HEK293 (cell line): ENCODE measurements around the gene KCTD21.

Experiments
- CTCF ChIP-seq: fragments of 450-650 bp; formaldehyde crosslinking; IDR thresholded peaks from 2 replicates; pipeline ENCODE4 v1.5.1; 2016; ENCODE audit warnings: missing biosample characterization, missing genetic modification characterization
- HOXC10 ChIP-seq: sonication (generic); formaldehyde crosslinking; IDR thresholded peaks from 2 replicates; pipeline ENCODE4 v1.8.1; 2023; ENCODE audit warnings: mild to moderate bottlenecking, missing genetic modification reagents
- PBX3 ChIP-seq: sonication (generic); formaldehyde crosslinking; IDR thresholded peaks from 2 replicates; pipeline ENCODE4 v1.8.1; 2022; ENCODE audit warnings: mild to moderate bottlenecking, moderate library complexity, missing genetic modification reagents
- REST ChIP-seq: fragments of 450-650 bp; formaldehyde crosslinking; IDR thresholded peaks from 2 replicates; pipeline ENCODE4 v1.5.1; 2016; ENCODE audit warnings: missing biosample characterization, missing genetic modification characterization
- ZBTB17 ChIP-seq: fragments of 450-650 bp; formaldehyde crosslinking; IDR thresholded peaks from 2 replicates; pipeline ENCODE4 v1.5.1; 2016; ENCODE audit warnings: missing biosample characterization, missing genetic modification characterization
- ZNF311 ChIP-seq: fragments of 450-650 bp; formaldehyde crosslinking; IDR thresholded peaks from 2 replicates; pipeline ENCODE4 v1.5.1; 2017; ENCODE audit warnings: missing biosample characterization, missing genetic modification characterization, borderline replicate concordance
- ZNF394 ChIP-seq: fragments of 450-650 bp; formaldehyde crosslinking; IDR thresholded peaks from 2 replicates; pipeline ENCODE4 v1.5.1; 2016; ENCODE audit warnings: missing biosample characterization, missing genetic modification characterization, mild to moderate bottlenecking, moderate library complexity, borderline replicate concordance
- ZNF416 ChIP-seq: fragments of 450-650 bp; formaldehyde crosslinking; IDR thresholded peaks from 2 replicates; pipeline ENCODE4 v1.5.1; 2016; ENCODE audit warnings: missing biosample characterization, missing genetic modification characterization
- ZNF530 ChIP-seq: fragments of 450-650 bp; formaldehyde crosslinking; IDR thresholded peaks from 2 replicates; pipeline ENCODE4 v1.5.1; 2016; ENCODE audit warnings: low read depth, missing biosample characterization, missing genetic modification characterization

DNA sequence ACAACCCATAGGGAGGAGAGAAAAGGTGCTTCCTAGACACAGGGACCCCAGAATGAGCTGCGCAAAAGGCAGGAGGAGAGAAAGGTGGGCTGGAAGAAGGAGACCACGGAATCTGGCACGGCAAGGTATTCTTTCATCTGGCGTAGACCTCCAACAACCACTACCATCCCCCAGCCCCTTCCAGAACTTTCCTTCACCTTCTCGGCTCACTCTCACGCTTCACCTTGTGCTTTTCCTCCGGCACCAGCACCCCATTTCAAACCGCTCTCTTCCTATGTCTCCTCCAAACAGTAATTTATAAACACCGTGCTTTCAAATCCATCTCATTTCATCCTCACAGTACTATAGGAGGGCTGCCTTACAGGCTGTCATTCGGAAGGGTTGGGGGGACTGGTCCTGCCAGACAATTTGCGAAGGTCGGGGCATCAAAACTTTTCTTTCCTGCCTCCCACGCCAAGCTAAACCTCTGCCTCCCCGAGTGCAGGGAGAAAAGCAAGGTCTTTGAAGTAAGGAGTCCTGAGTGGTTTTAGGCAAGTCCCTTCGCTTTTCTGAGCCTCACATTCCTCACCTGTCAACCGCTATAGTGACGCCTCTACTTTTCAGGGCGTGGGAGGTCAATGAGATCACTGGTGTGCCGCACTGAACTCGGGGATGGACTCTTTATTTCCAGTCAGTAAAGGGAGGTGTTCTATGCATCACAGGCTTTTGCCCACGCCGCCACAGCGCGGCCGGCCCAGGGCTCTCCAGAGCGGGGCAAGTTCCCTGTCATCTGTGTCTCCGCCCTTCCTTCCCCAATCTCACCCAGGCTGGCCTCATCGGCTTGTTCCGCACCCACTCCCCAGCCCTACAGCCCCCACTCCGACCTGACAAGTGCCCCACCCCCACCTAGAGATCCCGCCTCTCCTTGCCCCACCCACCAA, 800 bp downstream of the KCTD21 start:
- no peak for TF ChIP-seq REST (tag by site-specific recombination)
- TF ChIP-seq CTCF, result no peak
- no peak for TF ChIP-seq ZNF311 (tag by site-specific recombination)
- no peak for TF ChIP-seq PBX3
- no peak for TF ChIP-seq HOXC10
- TF ChIP-seq ZNF416 (tag by site-specific recombination), result no peak
- TF ChIP-seq ZNF394 (tag by site-specific recombination), result no peak
- no peak for TF ChIP-seq ZBTB17 (tag by site-specific recombination)
- no peak for TF ChIP-seq ZNF530 (tag by site-specific recombination)
